Measurements from ENCODE around the gene HES4.
"Not testable (repeated sequence)": the region's sequence is repeated elsewhere in the genome, so short reads cannot be mapped to it uniquely, and the experiment has no call there.

HES4 gene

GRCh38 chr1:998745-998994 is 1.2 kb downstream of the HES4 start:
- DNase-seq (ENCODE audit: low read depth): no peak
- H3K4me3 ChIP-seq (ENCODE audit: low read length): peak overlapping the region; percentile 36
- TF ChIP-seq, protein P1, sequence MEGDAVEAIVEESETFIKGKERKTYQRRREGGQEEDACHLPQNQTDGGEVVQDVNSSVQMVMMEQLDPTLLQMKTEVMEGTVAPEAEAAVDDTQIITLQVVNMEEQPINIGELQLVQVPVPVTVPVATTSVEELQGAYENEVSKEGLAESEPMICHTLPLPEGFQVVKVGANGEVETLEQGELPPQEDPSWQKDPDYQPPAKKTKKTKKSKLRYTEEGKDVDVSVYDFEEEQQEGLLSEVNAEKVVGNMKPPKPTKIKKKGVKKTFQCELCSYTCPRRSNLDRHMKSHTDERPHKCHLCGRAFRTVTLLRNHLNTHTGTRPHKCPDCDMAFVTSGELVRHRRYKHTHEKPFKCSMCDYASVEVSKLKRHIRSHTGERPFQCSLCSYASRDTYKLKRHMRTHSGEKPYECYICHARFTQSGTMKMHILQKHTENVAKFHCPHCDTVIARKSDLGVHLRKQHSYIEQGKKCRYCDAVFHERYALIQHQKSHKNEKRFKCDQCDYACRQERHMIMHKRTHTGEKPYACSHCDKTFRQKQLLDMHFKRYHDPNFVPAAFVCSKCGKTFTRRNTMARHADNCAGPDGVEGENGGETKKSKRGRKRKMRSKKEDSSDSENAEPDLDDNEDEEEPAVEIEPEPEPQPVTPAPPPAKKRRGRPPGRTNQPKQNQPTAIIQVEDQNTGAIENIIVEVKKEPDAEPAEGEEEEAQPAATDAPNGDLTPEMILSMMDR (conservative IDR thresholded peaks at IDR 0.05; ENCODE audit: low read length): no peak

- DNase-seq (ENCODE audit: low read depth): no peak
- H3K4me3 ChIP-seq (ENCODE audit: low read length): peak overlapping the region; percentile 24; the same call in 1 of the 2 replicates
- TF ChIP-seq, protein P1 (conservative IDR thresholded peaks at IDR 0.05; ENCODE audit: low read length): no peak
Measured at GRCh38 chr1:997993-998744, 1.7 kb downstream of the HES4 start.

DNA sequence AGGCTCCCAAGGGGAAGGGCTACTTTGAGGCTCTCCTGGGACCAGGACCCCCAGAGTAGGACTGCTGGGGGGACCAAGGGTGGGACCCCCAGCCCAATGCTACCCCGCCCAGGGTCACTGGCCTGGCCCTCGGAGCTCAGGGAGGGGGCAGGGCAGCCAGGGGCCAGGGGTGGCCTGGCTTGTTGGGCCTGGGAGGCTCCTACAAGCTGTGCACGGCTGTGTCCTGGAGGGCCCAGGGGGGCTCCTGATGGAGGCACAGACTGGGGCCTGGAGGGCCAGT is 2.2 kb downstream of the HES4 start:
- TF ChIP-seq, protein P1 (conservative IDR thresholded peaks at IDR 0.05; ENCODE audit: low read length): no peak
- H3K4me3 ChIP-seq (ENCODE audit: low read length): no peak overlapping the region
- DNase-seq (ENCODE audit: low read depth): no peak

- TF ChIP-seq, protein P1 (conservative IDR thresholded peaks at IDR 0.05; ENCODE audit: low read length): no peak
- H3K4me3 ChIP-seq (ENCODE audit: low read length): no peak overlapping the region
- no peak for DNase-seq (ENCODE audit: low read depth)
Measured at GRCh38 chr1:996851-997712, 2.8 kb downstream of the HES4 start.

DNA sequence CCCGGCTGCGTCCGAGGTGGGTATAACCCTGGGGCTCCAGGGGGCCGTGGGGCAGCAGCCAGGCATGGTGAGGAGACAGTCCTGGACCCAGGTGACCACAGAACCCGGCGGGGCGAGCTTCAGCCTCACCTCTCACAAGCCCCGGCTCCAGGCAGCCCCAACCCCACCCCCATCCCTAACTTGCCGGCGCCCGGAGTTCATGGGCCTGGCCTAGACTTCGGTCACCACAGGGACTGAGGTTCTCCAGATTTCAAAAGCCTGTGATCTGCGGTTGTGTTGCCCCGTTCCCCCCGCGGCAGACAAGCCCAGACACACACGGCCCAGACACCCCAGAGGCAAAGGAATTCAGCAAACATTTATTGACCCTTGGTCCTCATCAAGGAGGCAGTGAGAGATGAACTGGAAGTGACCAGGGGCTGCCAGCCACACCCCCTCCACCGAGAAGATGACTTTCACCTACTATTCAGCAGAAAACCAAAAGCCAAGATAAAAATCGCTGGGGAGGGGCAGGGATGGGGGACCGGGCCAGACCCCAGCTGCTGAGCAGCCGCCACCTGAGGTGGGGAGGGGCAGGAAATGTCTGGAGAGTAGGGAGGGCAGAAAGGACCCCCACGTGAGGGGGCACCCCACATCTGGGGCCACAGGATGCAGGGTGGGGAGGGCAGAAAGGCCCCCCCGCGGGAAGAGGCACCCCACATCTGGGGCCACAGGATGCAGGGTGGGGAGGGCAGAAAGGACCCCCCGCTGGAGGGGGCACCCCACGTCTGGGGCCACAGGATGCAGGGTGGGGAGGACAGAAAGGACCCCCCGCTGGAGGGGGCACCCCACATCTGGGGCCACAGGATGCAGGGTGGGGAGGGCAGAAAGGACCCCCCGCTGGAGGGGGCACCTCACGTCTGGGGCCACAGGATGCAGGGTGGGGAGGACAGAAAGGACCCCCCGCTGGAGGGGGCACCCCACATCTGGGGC is 3.9 kb downstream of the HES4 start:
- DNase-seq (ENCODE audit: low read depth): no peak
- no peak overlapping the region for H3K4me3 ChIP-seq (ENCODE audit: low read length)
- TF ChIP-seq, protein P1 (conservative IDR thresholded peaks at IDR 0.05; ENCODE audit: low read length): no peak

DNA sequence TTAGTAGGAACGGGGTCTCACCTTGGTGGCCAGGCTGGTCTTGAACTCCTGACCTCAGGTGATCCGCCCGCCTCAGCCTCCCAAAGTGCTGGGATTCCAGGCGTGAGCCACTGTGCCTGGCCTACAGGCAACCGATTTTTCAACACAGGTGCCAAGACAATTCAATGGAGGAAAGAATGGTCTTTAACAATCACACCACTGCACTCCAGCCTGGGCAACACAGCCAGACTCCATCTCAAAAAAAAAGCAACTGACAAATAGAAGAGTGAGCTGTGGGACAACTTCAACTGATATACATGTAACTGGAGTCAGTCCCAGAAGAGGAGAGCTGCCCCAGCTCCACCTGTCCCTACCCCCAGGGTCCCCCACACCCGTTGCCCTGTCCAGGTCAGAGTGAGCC is 5.4 kb downstream of the HES4 start:
- not testable (repeated sequence) for DNase-seq (ENCODE audit: low read depth); H3K4me3 ChIP-seq (ENCODE audit: low read length)

GRCh38 chr1:993379-993995 is 6.4 kb downstream of the HES4 start:
- TF ChIP-seq, protein P1 (conservative IDR thresholded peaks at IDR 0.05; ENCODE audit: low read length): no peak
- DNase-seq (ENCODE audit: low read depth): no peak
- H3K4me3 ChIP-seq (ENCODE audit: low read length): no peak overlapping the region

All from AG10803 (cell line).